RWPE1 (cell line): ENCODE results near the gene FGL2.
A peak's percentile ranks its signal among the peaks of the same experiment; 100 is the strongest.

Source experiments
- CTCF ChIA-PET: fragments of 350-600 bp; sonication (Branson Sonifier 250); formaldehyde crosslinking; extraction: SDS; loops from one replicate; lab custom pipeline; 2021; lab: Yijun Ruan, JAX
- POLR2A ChIA-PET: fragments of 400-600 bp; formaldehyde crosslinking; extraction: SDS; loops from one replicate; lab custom pipeline; 2020; ENCODE audit warnings: antibody characterized with exemption; ENCODE audit not compliant: low non-redundant PET; lab: Yijun Ruan, JAX
- DNase-seq: peaks from one replicate; pipeline ENCODE4 v3.0.0; 2012; ENCODE audit warnings: low spot score
- H3K27ac ChIP-seq: fragments of 450-650 bp; 2 replicates; pipeline ENCODE4 v1.5.1; 2017
- CTCF ChIP-seq: fragments of 450-650 bp; conservative IDR thresholded peaks from 2 replicates; pipeline ENCODE4 v1.5.1; 2017; ENCODE audit warnings: low read depth, mild to moderate bottlenecking

Gene FGL2, protein sequence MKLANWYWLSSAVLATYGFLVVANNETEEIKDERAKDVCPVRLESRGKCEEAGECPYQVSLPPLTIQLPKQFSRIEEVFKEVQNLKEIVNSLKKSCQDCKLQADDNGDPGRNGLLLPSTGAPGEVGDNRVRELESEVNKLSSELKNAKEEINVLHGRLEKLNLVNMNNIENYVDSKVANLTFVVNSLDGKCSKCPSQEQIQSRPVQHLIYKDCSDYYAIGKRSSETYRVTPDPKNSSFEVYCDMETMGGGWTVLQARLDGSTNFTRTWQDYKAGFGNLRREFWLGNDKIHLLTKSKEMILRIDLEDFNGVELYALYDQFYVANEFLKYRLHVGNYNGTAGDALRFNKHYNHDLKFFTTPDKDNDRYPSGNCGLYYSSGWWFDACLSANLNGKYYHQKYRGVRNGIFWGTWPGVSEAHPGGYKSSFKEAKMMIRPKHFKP

DNA sequence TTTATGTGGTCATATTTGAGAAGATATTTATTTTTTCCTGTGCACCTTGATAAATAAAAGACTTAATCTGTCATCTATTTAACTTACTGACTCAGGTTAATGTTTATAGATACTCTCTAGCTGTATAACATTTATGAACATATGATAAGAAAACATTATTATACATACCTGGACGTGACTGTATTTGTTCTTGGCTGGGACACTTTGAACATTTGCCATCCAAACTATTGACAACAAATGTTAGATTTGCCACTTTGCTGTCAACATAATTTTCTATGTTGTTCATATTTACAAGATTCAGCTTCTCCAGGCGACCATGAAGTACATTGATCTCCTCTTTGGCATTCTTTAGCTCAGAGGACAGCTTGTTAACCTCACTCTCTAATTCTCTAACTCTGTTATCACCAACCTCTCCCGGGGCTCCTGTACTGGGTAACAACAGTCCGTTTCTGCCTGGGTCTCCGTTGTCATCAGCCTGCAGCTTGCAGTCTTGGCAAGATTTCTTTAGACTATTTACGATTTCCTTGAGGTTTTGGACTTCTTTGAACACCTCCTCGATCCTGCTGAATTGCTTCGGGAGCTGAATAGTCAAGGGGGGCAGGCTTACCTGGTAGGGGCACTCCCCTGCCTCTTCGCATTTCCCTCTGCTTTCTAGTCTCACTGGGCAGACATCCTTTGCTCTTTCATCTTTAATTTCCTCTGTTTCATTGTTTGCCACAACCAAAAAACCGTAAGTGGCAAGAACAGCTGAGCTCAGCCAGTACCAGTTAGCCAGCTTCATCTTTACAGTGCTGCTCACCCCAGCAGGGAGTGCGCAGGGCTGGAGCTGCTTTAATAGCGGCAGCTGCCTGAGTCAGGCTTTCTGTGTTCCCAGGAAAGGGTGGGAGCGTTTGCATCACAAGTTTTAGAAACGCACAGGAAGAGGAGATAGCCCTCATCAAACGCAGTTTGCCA lies at the start of gene FGL2:
FGL2 (minus strand) TSS at position 807 of the 954 bp plus-strand sequence; CDS start at position 781, 26 bp downstream.
- DNase-seq = peak; percentile 8
- no peak for TF ChIP-seq CTCF
- CTCF ChIA-PET = no interaction called here
- no peak within 1 kb of the TSS for H3K27ac ChIP-seq
- POLR2A ChIA-PET = no interaction called here

DNA sequence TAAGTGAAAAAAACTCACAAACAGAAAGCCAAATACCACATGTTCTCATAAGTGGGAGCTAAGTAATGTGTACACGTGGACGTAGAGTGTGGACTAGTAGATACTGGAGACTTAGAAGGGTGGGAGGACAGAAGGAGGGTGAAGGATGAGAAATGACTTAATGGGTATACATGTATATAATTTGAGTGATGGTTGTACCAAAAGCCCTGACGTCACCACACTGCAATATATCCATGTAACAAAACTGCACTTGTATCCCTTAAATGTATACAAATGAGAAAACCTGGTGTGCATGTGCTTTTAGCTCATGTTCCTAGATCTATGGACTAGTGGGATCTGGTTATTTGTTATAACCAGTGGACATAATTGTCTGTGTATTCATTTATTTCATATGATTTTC lies 48.5 kb upstream of the FGL2 start:
- no peak for TF ChIP-seq CTCF
- ChIA-PET POLR2A (no interaction called here), CTCF (interaction anchor here (0.5 to 0.8 kb wide), 2 partner anchors 84 to 1805 kb away, joined by 3 read pairs; no protein-coding TSS in a partner anchor)
- H3K27ac ChIP-seq = no peak overlapping the region
- no peak for DNase-seq

- peak; percentile 57 for DNase-seq
- ChIA-PET CTCF (interaction anchor here (0.5 to 1.1 kb wide), 10 partner anchors 8 to 1198 kb away, joined by 3 to 8 read pairs (median 4); no protein-coding TSS in a partner anchor), POLR2A (no interaction called here)
- peak; percentile 86 for TF ChIP-seq CTCF
- H3K27ac ChIP-seq = no peak overlapping the region
Measured at GRCh38 chr7:77247206-77247850, 47.7 kb upstream of the FGL2 start.

- ChIA-PET POLR2A (no interaction called here), CTCF (interaction anchor here (0.6 kb wide), 1 partner anchor 119 kb away, joined by 5 read pairs; no protein-coding TSS in a partner anchor)
- TF ChIP-seq CTCF = no peak
- DNase-seq = no peak
- no peak overlapping the region for H3K27ac ChIP-seq
Measured at GRCh38 chr7:77246026-77246640, 46.5 kb upstream of the FGL2 start.

GRCh38 chr7:77245015-77245755 lies 45.6 kb upstream of the FGL2 start:
- CTCF ChIA-PET = interaction anchor here (0.6 kb wide), 1 partner anchor 91 kb away, joined by 3 read pairs; no protein-coding TSS in a partner anchor
- no peak for DNase-seq
- POLR2A ChIA-PET = no interaction called here
- no peak for TF ChIP-seq CTCF
- no peak overlapping the region for H3K27ac ChIP-seq
